Measurements from ENCODE around the gene TLE6.

GRCh38 chr19:3024509-3024869 is 47.1 kb downstream of the TLE6 start:
- TF ChIP-seq, protein P1, sequence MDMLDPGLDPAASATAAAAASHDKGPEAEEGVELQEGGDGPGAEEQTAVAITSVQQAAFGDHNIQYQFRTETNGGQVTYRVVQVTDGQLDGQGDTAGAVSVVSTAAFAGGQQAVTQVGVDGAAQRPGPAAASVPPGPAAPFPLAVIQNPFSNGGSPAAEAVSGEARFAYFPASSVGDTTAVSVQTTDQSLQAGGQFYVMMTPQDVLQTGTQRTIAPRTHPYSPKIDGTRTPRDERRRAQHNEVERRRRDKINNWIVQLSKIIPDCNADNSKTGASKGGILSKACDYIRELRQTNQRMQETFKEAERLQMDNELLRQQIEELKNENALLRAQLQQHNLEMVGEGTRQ (IDR thresholded peaks at IDR 0.05), result no peak
- TF ChIP-seq CTCF (IDR thresholded peaks at IDR 0.05), result no peak
